HK-2 (cell line): ENCODE data around the gene UIMC1.
"Not testable (repeated sequence)": the region's sequence is repeated elsewhere in the genome, so short reads cannot be mapped to it uniquely, and the experiment has no call there.

Experiments used
- DNase-seq: peaks from one replicate; pipeline ENCODE4 v3.0.0-alpha.2; 2018; ENCODE audit not compliant: unreplicated experiment

UIMC1 gene

DNA sequence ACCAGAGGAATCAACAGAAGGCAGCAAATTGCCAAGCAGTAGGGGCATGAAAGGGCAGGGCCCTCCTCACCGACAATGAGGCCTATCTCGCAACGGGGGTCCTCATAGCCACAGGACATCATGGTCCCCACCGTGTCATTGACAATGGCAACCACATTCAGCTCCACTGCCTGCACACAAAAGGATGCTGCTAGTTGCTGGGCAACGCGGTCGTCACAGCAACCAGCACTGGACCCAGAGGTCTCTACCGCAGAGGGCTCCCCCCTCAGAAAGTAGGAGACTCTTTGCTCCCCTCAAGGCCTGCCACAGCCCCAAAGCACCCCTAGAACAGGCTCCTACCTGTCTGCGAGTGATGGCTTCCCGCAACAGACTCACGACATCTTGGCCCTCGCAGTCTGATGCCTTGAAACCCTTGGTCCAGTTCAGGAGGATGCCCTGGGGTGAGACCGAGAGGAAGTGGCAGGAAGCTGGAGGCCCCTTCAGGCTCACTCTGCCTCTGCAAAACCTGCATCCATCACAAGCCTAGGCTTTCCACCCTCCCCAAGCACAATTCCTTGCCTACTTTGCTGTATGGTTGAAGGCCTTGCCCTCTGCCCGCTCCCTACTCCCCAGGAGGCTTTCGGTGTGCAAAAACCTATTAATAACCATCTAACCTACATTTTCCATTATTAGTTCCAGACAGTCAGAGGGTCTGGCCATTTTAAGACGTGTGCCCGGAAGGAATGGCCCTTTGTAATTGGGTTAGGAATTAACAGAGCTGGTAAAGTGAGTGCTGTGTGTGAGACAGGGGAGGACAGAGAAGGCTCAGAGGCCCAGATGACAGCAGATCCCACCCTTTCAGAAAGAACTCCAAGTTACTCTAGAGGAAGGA lies 122.6 kb downstream of the UIMC1 start:
- no peak for DNase-seq

- DNase-seq = no peak
Measured at GRCh38 chr5:176882567-176882903, 124.0 kb downstream of the UIMC1 start.

- no peak for DNase-seq
Measured at GRCh38 chr5:176881816-176882566, 124.6 kb downstream of the UIMC1 start.

GRCh38 chr5:176881021-176881749 lies 125.4 kb downstream of the UIMC1 start:
- DNase-seq = no peak

GRCh38 chr5:176880366-176881020 lies 126.1 kb downstream of the UIMC1 start:
- DNase-seq = no peak

DNA sequence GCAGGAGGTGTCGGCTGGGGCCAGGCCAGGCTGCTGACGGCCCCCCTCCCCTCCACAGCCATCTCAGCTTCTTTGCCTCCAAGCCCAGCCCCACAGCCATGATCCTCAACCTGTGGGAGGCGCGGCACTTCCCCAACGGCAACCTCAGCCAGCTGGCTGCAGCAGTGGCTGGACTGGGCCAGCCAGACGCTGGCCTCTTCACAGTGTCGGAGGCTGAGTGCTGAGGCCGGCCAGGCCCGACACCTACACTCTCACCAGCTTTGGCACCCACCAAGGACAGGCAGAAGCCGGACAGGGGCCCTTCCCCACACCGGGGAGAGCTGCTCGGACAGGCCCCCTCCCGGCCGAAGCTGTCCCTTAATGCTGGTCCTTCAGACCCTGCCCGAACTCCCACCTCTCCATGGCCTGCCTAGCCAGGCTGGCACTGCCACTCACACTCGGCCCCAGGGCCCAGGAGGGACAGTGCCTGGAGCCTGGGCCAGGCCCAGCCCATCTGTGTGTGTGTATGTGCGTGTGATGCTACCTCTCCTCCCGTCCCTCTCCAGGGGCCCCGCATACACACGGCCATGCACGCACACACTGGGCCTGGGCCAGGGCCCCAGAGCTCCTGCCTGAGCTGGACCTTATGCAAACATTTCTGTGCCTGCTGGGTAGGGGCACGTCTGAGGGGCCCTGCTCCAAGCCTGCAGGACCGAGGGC lies 126.8 kb downstream of the UIMC1 start:
- no peak for DNase-seq

DNA sequence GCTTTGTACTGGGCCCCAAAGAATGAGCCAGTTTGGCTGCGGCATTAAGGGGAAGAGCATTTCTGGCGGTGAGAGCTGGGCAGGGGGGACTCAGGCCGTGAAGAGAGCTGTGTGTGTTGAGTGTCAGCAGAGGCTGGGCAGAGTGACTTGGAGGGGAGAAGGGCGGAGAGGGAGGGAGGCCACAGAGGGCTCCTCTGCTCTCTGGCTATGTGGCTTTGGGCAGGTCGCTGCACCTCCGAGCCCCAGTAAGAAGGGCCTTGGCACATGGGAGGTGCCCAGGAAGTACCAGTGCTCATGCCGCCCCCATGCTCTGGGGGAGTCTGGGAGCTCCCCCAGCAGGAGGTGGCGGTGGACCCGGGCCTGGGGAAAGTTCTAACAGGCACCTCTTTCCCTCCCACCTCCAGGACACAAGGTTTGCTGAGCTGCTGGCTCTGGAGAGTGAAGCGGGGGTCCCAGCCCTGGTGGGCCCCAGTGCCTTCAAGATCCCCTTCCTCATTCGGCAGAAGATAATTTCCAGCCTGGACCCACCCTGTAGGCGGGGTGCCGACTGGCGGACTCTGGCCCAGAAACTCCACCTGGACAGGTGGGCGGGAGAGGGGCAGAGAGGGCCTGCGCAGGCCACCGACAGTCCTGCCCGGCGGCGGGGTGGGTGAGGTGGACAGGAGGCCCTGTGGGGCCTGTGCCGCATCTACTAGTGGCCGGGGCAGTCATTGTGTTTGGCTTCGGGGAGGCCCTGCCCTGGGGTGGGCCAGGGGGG lies 127.5 kb downstream of the UIMC1 start:
- DNase-seq = no peak

DNA sequence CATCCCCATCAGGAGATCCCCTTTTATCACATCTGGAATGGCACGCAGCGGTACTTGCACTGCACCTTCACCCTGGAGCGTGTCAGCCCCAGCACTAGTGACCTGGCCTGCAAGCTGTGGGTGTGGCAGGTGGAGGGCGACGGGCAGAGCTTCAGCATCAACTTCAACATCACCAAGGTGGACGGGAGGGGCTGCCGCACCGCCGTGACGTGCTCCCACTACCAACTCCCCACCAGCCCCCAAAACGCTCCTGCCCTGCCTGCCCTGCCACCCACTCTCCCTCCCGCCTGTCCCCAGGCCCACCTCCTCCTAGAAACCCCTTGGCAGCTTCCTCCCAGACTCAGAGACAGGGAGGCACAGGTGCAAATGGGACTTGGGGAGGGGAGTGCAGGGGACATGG lies 128.1 kb downstream of the UIMC1 start:
- no peak for DNase-seq

DNA sequence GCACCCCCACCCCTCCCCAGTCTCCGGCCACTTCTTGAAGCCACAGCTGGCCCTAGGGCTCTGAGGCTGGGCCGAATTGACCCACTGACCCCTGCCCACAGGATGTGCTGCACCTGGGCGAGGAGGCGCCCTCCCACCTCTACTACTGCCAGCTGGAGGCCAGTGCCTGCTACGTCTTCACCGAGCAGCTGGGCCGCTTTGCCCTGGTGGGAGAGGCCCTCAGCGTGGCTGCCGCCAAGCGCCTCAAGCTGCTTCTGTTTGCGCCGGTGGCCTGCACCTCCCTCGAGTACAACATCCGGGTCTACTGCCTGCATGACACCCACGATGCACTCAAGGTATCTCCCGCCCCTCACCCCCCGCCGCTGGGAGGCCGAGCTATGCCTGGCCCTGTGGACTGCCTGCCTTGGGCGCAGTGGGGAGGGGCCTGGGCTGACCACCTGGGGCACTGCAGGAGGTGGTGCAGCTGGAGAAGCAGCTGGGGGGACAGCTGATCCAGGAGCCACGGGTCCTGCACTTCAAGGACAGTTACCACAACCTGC lies 128.7 kb downstream of the UIMC1 start:
- no peak for DNase-seq

- DNase-seq = no peak
Measured at GRCh38 chr5:176876506-176877431, 129.8 kb downstream of the UIMC1 start.

- DNase-seq = no peak
Measured at GRCh38 chr5:176875783-176876505, 130.6 kb downstream of the UIMC1 start.

GRCh38 chr5:176875014-176875550 lies 131.5 kb downstream of the UIMC1 start:
- DNase-seq = no peak

DNA sequence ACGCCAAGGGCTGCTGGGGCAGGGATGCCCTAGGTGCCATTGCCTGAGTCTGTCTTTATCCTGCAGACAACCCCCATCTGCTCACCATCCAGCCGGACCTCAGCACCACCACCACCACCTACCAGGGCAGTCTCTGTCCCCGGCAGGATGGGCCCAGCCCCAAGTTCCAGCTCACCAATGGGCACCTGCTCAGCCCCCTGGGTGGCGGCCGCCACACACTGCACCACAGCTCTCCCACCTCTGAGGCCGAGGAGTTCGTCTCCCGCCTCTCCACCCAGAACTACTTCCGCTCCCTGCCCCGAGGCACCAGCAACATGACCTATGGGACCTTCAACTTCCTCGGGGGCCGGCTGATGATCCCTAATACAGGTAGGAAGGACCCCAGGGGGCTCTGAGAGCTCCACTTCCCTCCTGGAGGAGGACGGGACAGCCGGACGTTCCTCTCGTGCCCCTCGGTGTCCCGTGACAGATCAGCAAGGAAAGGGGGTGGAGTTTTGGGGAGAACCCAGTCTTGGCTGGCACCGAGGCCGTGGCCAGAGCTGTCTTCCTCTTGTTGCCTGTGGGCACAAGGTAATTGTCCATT lies 132.3 kb downstream of the UIMC1 start:
- no peak for DNase-seq

- no peak for DNase-seq
Measured at GRCh38 chr5:176873541-176874172, 132.9 kb downstream of the UIMC1 start.

- DNase-seq = not testable (repeated sequence)
Measured at GRCh38 chr5:176873011-176873410, 133.6 kb downstream of the UIMC1 start.

GRCh38 chr5:176872586-176872985 lies 134.0 kb downstream of the UIMC1 start:
- DNase-seq = not testable (repeated sequence)

GRCh38 chr5:176870644-176871043 lies 135.9 kb downstream of the UIMC1 start:
- not testable (repeated sequence) for DNase-seq
